ENCODE data around the gene DPYD. TPM values are rescaled to one million over a fixed set of nuclear protein-coding genes. Genes with fewer than 3 reads are reported as not detected.

Gene DPYD
- total RNA-seq, 1 donor: 81.9 TPM

DNA sequence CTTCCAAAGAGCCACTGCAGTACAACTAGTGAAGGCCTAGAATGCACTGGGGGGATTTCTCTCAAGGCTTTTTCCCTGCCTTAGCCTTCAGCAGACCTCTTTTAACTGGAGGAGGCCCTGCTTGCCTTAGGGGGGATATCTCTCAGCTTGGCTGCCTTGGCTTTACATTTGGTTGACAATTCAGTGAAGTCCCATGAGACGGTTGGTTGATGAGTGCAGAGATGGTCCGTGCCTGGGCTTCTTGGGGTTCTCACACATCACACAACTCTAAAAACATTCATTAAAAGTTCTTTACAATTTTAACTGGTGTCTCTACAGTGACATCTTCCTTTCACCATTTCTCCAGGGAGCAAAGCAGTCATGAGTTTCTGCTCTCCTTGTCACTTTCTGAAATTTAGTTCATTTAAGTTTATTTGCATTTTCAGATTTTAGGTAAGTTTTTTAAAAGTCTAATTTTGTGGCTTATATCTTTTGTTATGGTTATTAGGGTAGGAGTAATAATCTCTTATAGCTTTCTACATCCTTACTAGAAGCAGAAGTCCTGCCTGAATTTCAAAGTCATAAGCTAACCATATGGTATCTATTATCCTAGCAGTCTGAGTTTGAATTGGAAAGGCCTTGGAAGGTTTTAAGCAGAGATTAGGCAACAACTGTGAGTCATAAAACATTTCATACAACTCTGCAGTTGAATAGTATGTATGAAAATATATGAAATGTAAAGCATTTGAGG is 487.6 kb downstream of the DPYD start:
- H3K4me3 ChIP-seq (ENCODE audit: low read depth, low read length): no peak overlapping the region
- no peak for TF ChIP-seq CTCF (IDR thresholded peaks at IDR 0.05; ENCODE audit: insufficient read depth, low read length)
- DNase-seq (ENCODE audit: low read depth): peak; percentile 93

DNA sequence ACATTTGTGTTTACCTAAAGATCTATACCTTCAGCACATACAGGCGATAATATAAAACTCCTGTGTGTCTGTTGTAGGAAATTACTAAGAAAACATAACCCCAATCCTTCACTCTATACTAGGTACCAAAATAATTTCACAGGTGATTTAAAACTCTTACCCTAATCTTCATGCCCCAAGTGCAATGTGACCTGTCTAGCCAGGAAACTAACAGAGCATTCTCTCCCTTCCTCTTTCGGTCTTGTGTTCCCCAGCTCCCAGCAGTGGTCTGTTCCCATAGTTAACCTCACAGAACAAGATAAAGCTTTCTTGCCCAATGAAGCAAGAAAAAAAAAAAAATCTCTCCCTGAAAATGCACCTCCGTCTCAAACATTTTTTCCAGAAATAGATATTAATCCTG is 493.5 kb downstream of the DPYD start:
- H3K4me3 ChIP-seq (ENCODE audit: low read depth, low read length): no peak overlapping the region
- TF ChIP-seq CTCF (IDR thresholded peaks at IDR 0.05; ENCODE audit: insufficient read depth, low read length): no peak
- DNase-seq (ENCODE audit: low read depth): no peak

GRCh38 chr1:97424209-97424608 is 496.6 kb downstream of the DPYD start:
- no peak overlapping the region for H3K4me3 ChIP-seq (ENCODE audit: low read depth, low read length)
- no peak for TF ChIP-seq CTCF (IDR thresholded peaks at IDR 0.05; ENCODE audit: insufficient read depth, low read length)
- DNase-seq (ENCODE audit: low read depth): no peak

DNA sequence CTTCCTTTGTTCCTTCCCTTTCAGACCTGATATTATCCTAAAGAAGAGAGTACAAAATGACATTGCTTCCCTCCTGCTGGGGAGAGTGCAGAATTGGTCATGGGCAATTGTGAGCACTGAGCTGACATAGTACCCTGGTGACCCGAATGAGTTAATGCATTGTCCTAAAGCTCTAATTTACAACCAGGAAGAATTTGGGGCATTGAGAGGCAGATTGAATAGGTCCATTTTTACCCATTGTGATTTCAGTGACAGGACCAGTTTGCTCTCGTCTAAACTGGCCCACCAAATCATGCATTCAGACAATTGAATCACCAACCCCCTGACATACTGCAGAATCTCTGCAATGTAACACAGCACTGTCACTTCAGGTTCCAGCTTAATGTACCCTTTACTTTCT is 497.4 kb downstream of the DPYD start:
- TF ChIP-seq CTCF (IDR thresholded peaks at IDR 0.05; ENCODE audit: insufficient read depth, low read length): no peak
- no peak for DNase-seq (ENCODE audit: low read depth)
- no peak overlapping the region for H3K4me3 ChIP-seq (ENCODE audit: low read depth, low read length)

GRCh38 chr1:97417661-97418060 is 503.2 kb downstream of the DPYD start:
- no peak for DNase-seq (ENCODE audit: low read depth)
- H3K4me3 ChIP-seq (ENCODE audit: low read depth, low read length): no peak overlapping the region
- no peak for TF ChIP-seq CTCF (IDR thresholded peaks at IDR 0.05; ENCODE audit: insufficient read depth, low read length)

DNA sequence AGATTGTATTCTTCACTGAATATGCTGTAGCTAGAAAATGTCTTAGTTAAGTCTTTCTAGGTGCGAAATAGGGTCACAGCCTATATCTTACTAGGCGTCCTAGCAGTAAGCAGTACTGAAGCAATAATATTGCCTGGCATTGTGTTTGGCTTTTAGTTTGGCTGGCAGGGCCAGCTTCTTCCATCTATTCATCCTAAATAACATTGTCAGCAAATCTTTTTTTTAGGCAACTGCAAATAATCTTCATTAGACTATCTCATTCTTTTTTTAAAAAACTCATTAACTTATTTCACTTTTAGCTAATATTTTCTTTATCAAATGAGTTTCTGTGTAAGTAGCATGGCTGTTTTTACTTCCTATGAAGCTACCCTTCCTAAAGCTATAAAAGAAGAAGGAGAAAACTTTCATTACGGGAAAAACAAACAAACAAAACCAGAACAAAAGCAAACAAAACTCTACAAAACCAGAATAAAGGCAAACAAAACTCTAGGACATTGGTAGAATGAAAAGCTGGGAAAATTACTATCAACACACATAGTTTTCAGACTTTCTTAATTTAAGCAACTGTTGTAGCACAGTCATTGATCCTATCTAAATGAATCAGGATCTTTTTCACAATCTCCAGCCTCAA is 506.0 kb downstream of the DPYD start:
- no peak overlapping the region for H3K4me3 ChIP-seq (ENCODE audit: low read depth, low read length)
- no peak for TF ChIP-seq CTCF (IDR thresholded peaks at IDR 0.05; ENCODE audit: insufficient read depth, low read length)
- no peak for DNase-seq (ENCODE audit: low read depth)
